Astrocyte of the cerebellum (primary cell): ENCODE measurements around the gene TNFRSF4.

Experiments
- DNase-seq: peaks from one replicate; pipeline ENCODE4 v3.0.0-alpha.2; 2011; ENCODE audit warnings: low read depth
- H3K4me3 ChIP-seq: 2 replicates; pipeline ENCODE4 v1.5.1; 2011; ENCODE audit warnings: mild to moderate bottlenecking, low read depth, low read length, moderate library complexity
- CTCF ChIP-seq: IDR thresholded peaks from 2 replicates; pipeline ENCODE4 v1.5.1; 2012; ENCODE audit warnings: low read length, low read depth, moderate library complexity, mild to moderate bottlenecking; ENCODE audit errors: missing control alignments
- in situ Hi-C: cut with HindIII; loops from 2 replicates; pipeline ENCODE4 v1.10.0; 2017; ENCODE audit warnings: low sequenced_read_pairs

TNFRSF4 gene

DNA sequence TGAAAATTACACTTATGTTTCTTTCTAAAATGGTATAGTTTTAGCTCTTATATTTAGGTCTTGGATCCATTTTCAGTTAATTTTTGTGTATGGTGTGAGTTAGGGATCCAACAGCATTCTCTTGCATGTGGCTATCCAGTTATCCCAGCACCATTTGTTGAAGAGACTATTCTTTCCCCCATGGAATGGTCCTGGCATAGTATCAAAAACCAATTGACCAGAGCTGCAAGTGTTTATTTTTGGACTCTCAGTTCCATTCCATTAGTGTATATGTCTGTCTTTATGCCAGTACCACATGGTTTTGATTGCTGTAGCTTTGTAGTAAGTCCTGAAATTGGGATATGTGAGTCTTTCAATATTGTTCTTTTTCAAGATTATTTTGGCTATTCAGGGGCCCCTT lies 26.0 kb downstream of the TNFRSF4 start:
- in situ Hi-C loops: no loop called here
- no peak for TF ChIP-seq CTCF
- no peak overlapping the region for H3K4me3 ChIP-seq
- no peak for DNase-seq

DNA sequence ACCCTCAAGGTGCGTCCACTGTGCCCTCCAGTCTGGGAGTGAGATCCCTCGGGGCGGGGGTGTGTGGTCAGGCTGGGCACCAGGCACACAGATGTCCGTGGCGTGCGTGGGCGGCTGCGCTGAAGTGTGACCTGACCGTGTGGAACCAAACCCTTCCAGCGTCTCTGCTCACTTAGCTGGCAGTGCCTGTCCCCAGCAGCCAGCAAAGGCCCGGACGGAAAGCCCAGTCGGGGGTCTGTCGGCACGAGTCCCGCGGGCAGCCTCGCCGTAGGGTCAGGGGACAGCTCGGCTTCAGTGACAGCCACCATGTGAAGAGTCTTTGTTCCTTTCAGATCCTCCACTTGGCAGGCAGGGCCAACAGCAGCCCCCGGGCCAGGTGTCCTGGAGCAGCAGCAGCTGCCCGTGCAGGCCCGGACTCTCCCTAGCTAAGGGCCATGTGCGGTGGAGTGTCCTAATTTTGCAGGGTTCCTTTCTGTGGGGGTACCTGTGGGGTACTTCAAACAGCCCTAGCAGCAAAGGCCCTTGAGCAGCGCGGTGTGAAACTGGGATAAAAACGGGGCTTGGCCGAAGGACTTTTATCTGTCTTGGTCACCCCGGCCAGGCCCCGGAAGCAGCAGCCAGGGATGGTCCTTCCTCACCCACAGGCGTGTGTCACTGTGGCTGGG lies 28.7 kb downstream of the TNFRSF4 start:
- TF ChIP-seq CTCF: no peak
- in situ Hi-C loops: no loop called here

DNA sequence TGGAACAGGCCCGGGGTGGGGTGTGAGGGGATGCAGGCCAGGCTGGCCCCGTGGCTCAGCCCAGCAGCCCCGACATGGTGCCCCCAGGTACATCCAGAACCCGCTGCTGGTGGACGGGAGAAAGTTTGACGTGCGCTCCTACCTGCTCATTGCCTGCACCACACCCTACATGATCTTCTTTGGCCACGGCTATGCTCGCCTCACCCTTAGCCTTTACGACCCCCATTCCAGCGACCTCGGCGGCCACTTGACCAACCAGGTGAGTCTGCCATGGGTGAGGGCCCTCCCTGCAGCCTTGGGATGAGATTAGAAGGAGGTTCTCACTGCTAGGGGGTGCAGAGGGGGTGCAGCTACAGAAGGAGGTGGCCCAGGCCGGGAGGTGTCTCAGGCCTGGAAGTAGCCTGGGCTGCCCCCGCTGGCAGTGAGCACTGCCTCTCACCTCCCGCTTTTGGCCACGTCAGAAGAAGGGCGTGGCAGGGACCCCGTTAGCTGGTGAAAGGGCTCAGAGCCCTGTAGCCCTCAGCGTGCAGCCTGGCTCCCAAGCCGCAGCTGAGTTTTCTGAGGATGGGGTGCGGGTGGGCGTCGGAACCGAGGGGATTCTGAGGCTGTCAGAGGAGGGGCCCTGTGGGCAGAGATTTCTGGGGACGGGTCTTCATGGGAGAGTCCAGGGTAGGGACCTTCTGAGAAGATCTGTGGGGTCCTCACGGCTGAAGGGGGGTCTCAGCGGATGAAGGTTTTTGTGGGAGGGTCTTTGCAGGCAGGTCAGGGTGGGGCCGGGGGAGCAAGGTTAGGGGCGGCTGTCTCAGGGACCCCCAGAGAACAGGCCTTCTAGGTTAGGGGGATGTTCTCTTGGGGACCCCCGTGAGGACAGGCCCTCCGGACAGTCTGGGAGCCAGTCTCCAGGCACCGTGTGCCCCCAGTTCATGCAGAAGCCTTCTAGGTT lies 29.8 kb downstream of the TNFRSF4 start:
- in situ Hi-C loops: no loop called here
- no peak for TF ChIP-seq CTCF
- H3K4me3 ChIP-seq: no peak overlapping the region
- no peak for DNase-seq

More for the DNA sequence above, 28.7 kb downstream of the TNFRSF4 start:
- no peak for DNase-seq
- H3K4me3 ChIP-seq: no peak overlapping the region

DNA sequence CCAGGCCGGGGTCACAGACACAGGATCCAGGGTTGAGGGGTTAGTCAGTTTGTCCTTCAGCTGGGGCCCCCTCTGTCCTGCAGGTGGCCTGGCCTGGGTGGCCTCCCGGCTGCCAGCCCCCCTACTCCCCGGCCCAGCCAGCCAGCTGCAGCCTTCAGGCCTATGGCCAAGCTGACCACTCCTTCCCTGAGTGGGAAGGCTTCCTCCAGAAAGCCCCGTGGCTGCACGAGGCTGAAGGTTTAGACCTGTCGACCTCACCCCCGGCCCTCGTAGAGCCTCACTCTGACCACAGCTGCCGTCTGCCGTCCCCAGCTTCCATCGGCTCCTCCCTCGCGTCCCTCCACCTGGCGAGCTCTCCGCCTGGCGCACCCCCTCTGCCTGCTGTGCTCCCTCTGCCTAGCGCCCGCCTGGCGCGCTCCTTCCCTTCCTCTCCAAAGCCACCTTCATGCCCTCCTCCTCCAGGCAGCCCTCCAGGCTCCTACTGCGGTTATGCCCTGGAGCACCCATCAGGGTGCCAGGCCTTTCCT lies 30.7 kb downstream of the TNFRSF4 start:
- no peak for DNase-seq
- H3K4me3 ChIP-seq: no peak overlapping the region
- in situ Hi-C loops: no loop called here
- no peak for TF ChIP-seq CTCF

- no peak for TF ChIP-seq CTCF
- in situ Hi-C loops: no loop called here
- no peak overlapping the region for H3K4me3 ChIP-seq
- DNase-seq: no peak
Measured at GRCh38 chr1:1182491-1183220, 31.3 kb downstream of the TNFRSF4 start.

DNA sequence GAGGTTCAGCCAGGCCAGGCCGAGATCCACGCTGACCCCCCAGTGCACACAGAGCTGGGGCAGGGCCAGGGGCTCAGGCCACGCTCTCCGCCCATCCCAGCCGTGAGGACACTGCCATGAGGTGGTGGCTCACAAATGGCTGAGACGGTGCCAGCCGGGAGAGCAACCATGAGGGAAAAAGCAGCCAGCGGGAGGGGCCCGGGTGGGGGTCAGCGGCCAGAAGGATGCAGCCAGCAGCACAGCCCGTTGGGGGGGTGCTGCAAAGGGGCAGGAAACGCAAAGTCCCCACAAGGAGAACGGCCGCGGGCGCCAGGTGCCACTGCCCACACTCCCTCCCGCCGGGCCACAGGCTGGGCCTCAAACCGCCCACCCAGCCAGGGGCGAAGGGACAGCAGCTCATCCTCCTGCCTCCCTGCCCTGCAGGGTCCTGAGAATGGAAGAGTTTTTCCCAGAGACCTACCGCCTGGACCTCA lies 32.0 kb downstream of the TNFRSF4 start:
- no peak for TF ChIP-seq CTCF
- no peak overlapping the region for H3K4me3 ChIP-seq
- DNase-seq: no peak
- in situ Hi-C loops: no loop called here
